Measurements from ENCODE around the gene MBNL1. TPM values are rescaled to one million over a fixed set of nuclear protein-coding genes. Genes with fewer than 3 reads are reported as not detected.
"Not testable (repeated sequence)": the region's sequence is repeated elsewhere in the genome, so short reads cannot be mapped to it uniquely, and the experiment has no call there.

The MBNL1 gene
- total RNA-seq, 1 experiment from 2014 or later: 90.5 TPM

- no peak for DNase-seq
- Histone ChIP-seq H3K27me3 (no peaks in the 10 kb centered on the region), H3K4me1 (0 out of 2 replicates have a peak, but pooled peaks cover 3% of the 10 kb centered on the region), H3K4me3 (no peak overlapping the region), H3K9me3 (replicated peaks) (no peaks in the 10 kb centered on the region; the same call in 1 of the 2 replicates), H3K36me3 (no peaks in the 10 kb centered on the region), H3K27ac (no peak overlapping the region)
These were observed 127.0 kb downstream of the MBNL1 start for GRCh38 chr3:152395764-152396163.

GRCh38 chr3:152396867-152397266, 128.1 kb downstream of the MBNL1 start:
- H3K27me3 ChIP-seq: no peaks in the 10 kb centered on the region
- DNase-seq: no peak
- no peak overlapping the region for H3K27ac ChIP-seq
- H3K4me1 ChIP-seq: 0 out of 2 replicates have a peak, but pooled peaks cover 3% of the 10 kb centered on the region
- H3K36me3 ChIP-seq: no peaks in the 10 kb centered on the region
- H3K4me3 ChIP-seq: no peak overlapping the region
- no peaks in the 10 kb centered on the region; the same call in 1 of the 2 replicates for H3K9me3 ChIP-seq (replicated peaks)

- H3K4me1 ChIP-seq; H3K36me3 ChIP-seq; DNase-seq; H3K27me3 ChIP-seq; H3K9me3 ChIP-seq (replicated peaks); H3K27ac ChIP-seq; H3K4me3 ChIP-seq: not testable (repeated sequence)
These were observed 128.6 kb downstream of the MBNL1 start for GRCh38 chr3:152397348-152397747.

GRCh38 chr3:152398495-152398894, 129.8 kb downstream of the MBNL1 start:
- Histone ChIP-seq H3K4me3 (no peak overlapping the region), H3K27ac (no peak overlapping the region), H3K36me3 (no peaks in the 10 kb centered on the region), H3K9me3 (replicated peaks) (no peaks in the 10 kb centered on the region; the same call in 1 of the 2 replicates), H3K4me1 (no peaks in the 10 kb centered on the region), H3K27me3 (no peaks in the 10 kb centered on the region)
- DNase-seq: no peak

GRCh38 chr3:152399374-152399773, 130.6 kb downstream of the MBNL1 start:
- Histone ChIP-seq H3K27ac (no peak overlapping the region), H3K4me1 (no peaks in the 10 kb centered on the region), H3K27me3 (no peaks in the 10 kb centered on the region), H3K4me3 (no peak overlapping the region), H3K9me3 (replicated peaks) (no peaks in the 10 kb centered on the region; the same call in 1 of the 2 replicates), H3K36me3 (no peaks in the 10 kb centered on the region)
- DNase-seq: no peak

- DNase-seq: no peak
- Histone ChIP-seq H3K36me3 (no peaks in the 10 kb centered on the region), H3K27ac (no peak overlapping the region), H3K9me3 (replicated peaks) (no peaks in the 10 kb centered on the region; the same call in 1 of the 2 replicates), H3K4me1 (no peaks in the 10 kb centered on the region), H3K4me3 (no peak overlapping the region), H3K27me3 (no peaks in the 10 kb centered on the region)
These were observed 132.2 kb downstream of the MBNL1 start for GRCh38 chr3:152400887-152401286.

GRCh38 chr3:152402695-152403451, 134.1 kb downstream of the MBNL1 start:
- Histone ChIP-seq H3K4me1 (no peaks in the 10 kb centered on the region), H3K27me3 (no peaks in the 10 kb centered on the region), H3K27ac (no peak overlapping the region), H3K36me3 (no peaks in the 10 kb centered on the region), H3K9me3 (replicated peaks) (no peaks in the 10 kb centered on the region), H3K4me3 (no peak overlapping the region)
- no peak for DNase-seq

GRCh38 chr3:152403632-152404066, 134.9 kb downstream of the MBNL1 start:
- H3K27ac ChIP-seq: no peak overlapping the region
- DNase-seq: no peak
- no peak overlapping the region for H3K4me3 ChIP-seq
- no peaks in the 10 kb centered on the region for H3K27me3 ChIP-seq
- no peaks in the 10 kb centered on the region for H3K9me3 ChIP-seq (replicated peaks)
- no peaks in the 10 kb centered on the region for H3K36me3 ChIP-seq
- H3K4me1 ChIP-seq: no peaks in the 10 kb centered on the region

- H3K27me3 ChIP-seq: no peaks in the 10 kb centered on the region
- no peak for DNase-seq
- H3K4me3 ChIP-seq: no peak overlapping the region
- no peak overlapping the region for H3K27ac ChIP-seq
- H3K9me3 ChIP-seq (replicated peaks): no peaks in the 10 kb centered on the region
- H3K36me3 ChIP-seq: no peaks in the 10 kb centered on the region
- H3K4me1 ChIP-seq: no peaks in the 10 kb centered on the region
These were observed 136.2 kb downstream of the MBNL1 start for GRCh38 chr3:152404976-152405375.

- no peak overlapping the region for H3K27ac ChIP-seq
- no peaks in the 10 kb centered on the region for H3K36me3 ChIP-seq
- no peak for DNase-seq
- no peaks in the 10 kb centered on the region for H3K4me1 ChIP-seq
- no peak overlapping the region for H3K4me3 ChIP-seq
- no peaks in the 10 kb centered on the region for H3K27me3 ChIP-seq
- no peaks in the 10 kb centered on the region for H3K9me3 ChIP-seq (replicated peaks)
These were observed 137.4 kb downstream of the MBNL1 start for GRCh38 chr3:152405915-152406802.

- Histone ChIP-seq H3K36me3 (no peaks in the 10 kb centered on the region; the same call in 1 of the 2 replicates), H3K27ac (no peak overlapping the region), H3K27me3 (no peaks in the 10 kb centered on the region), H3K4me3 (no peak overlapping the region), H3K9me3 (replicated peaks) (no peaks in the 10 kb centered on the region), H3K4me1 (no peaks in the 10 kb centered on the region)
- DNase-seq: no peak
These were observed 144.5 kb downstream of the MBNL1 start for GRCh38 chr3:152413240-152413639.

- Histone ChIP-seq H3K27ac (no peak overlapping the region), H3K36me3 (peaks cover 19% of the 10 kb centered on the region)
- no peak for DNase-seq
These were observed 148.3 kb downstream of the MBNL1 start for GRCh38 chr3:152416808-152417580.

GRCh38 chr3:152419748-152420147, 151.0 kb downstream of the MBNL1 start:
- Histone ChIP-seq H3K9me3 (replicated peaks) (no peaks in the 10 kb centered on the region), H3K27me3 (no peaks in the 10 kb centered on the region), H3K4me3 (no peak overlapping the region), H3K4me1 (no peaks in the 10 kb centered on the region), H3K36me3 (peaks cover 21% of the 10 kb centered on the region), H3K27ac (no peak overlapping the region)
- DNase-seq: no peak

More at GRCh38 chr3:152416808-152417580, 148.3 kb downstream of the MBNL1 start:
- H3K4me1 ChIP-seq: no peaks in the 10 kb centered on the region
- no peak overlapping the region for H3K4me3 ChIP-seq
- H3K9me3 ChIP-seq (replicated peaks): no peaks in the 10 kb centered on the region
- no peaks in the 10 kb centered on the region for H3K27me3 ChIP-seq

- no peak overlapping the region for H3K27ac ChIP-seq
- no peak overlapping the region for H3K4me3 ChIP-seq
- H3K9me3 ChIP-seq (replicated peaks): no peaks in the 10 kb centered on the region
- H3K36me3 ChIP-seq: peaks cover 21% of the 10 kb centered on the region
- no peaks in the 10 kb centered on the region for H3K4me1 ChIP-seq
- DNase-seq: no peak
- H3K27me3 ChIP-seq: no peaks in the 10 kb centered on the region
These were observed 152.4 kb downstream of the MBNL1 start for GRCh38 chr3:152421162-152421561.
